Stimulated activated naive CD8-positive, alpha-beta T cell treated with anti-CD3 and anti-CD28 coated beads, Interleukin-15, Interleukin-2, amounts not matched to agents 100 U/mL and 50 U/mL, for 24 hours (primary cell): ENCODE data around the gene LRRC8C.

ENCODE experiments used
- ATAC-seq: fragments of 150-1000 bp; cut with Tn5 transposase; one replicate; pipeline ENCODE4 v1.10.0; 2021
- DNase-seq: peaks from one replicate; pipeline ENCODE4 v3.0.0; 2021

LRRC8C gene

DNA sequence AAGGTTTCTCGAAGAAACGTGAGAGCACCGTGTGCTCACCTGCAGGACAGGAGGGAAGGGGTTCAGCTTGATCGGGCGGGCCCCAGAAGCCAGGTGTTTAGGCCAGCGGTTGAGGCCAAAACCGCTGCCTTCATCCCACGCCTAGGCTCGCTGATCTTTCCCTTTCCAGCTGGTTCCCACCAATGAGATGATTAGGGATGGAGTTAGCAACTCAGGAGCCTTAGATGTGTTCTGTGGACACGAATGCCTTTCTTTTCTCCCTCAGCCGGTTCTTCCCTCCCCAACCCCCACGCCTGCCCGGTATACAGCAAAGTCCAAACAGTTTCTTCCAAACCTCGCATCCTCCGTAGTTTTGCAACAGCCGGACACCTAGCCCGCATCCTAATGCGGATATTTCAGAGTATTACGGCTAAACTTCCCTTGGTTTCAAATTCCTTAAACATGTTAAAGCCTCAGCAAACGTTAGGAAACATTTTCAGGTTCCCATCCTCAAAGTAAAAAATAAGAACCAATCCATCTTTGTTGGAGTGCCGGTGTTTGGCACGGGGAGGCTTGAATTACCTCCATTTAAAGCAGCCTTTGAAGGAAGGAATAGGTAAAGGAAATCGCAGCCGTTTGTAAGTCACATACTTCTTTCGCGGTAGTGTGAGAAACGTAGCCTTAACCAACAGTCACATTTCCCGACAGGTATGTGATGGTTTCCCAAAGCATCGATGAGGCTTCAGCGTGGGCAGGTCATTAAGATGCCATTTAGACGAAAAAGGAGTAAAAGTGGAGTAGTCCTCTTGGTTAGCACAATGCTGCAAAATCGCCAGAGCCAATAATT lies 1.1 kb downstream of the LRRC8C start:
- DNase-seq = peak; percentile 44
- no peak for ATAC-seq

- no peak for DNase-seq
These were observed 3.2 kb downstream of the LRRC8C start for GRCh38 chr1:89635825-89636815.

GRCh38 chr1:89637496-89637895 lies 4.6 kb downstream of the LRRC8C start:
- ATAC-seq (no peak), DNase-seq (no peak)

More at GRCh38 chr1:89635825-89636815, 3.2 kb downstream of the LRRC8C start:
- peak; percentile 25 for ATAC-seq

- ATAC-seq (no peak), DNase-seq (no peak)
These were observed 7.5 kb downstream of the LRRC8C start for GRCh38 chr1:89640440-89640839.

DNA sequence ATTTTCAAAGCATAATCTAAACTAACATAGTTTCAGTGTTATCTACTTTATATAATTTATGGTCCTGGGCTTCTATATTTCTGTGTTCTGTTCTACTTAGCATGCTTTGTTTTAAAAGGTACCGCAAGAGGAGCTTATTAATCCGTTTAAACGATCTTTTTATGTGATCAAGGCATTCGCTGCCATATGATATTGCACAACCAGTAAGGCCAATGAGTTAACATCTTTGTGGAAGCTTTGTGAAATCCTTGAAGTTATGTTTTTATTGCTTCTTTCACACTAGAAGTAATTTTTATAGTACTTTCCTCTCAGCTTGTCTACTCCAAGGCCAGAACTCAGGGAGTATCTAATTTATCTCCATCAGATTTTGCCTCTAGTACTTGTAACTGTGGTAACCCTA lies 8.9 kb downstream of the LRRC8C start:
- no peak for DNase-seq
- no peak for ATAC-seq

DNA sequence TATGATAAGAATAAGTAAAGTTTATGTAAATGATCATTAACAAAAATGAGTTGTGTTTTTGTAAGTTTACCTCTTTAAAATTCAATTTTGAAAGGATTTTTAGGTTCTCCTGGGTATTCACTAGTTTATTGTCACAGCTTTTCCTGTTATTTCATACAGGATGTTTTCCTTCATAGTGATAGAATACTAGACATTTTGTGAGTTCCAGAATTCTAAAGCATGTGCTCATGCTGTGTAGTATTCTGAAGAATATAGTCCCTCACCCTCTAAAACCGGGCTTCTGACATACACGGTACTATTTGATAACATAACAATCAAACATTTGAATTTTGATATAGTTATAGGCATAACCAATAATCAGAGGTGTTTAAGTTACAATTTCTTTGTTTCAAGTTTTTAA lies 10.7 kb downstream of the LRRC8C start:
- no peak for ATAC-seq
- DNase-seq = no peak

- DNase-seq (no peak), ATAC-seq (peak; percentile 52)
These were observed 11.3 kb downstream of the LRRC8C start for GRCh38 chr1:89644119-89644814.

GRCh38 chr1:89646259-89646658 lies 13.3 kb downstream of the LRRC8C start:
- DNase-seq (no peak), ATAC-seq (no peak)

DNA sequence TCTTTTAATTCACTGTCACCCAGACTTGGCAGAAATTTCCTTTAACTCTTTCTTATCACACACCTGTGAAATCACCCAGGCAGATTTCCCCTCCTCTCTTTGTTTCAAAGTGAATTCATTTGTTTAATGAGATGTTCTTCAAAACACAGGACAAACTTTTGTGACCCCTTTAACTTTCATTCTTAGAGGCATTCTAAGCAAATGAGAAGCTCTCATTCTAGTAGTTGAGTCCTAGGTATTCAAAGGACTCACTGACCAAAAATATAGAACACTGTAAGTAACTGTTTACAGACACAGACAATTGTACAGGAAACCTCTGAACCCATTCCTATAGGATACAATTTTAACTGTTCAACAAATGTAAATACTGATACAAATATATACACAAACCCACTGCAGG lies 16.9 kb downstream of the LRRC8C start:
- DNase-seq (no peak), ATAC-seq (no peak)

GRCh38 chr1:89652373-89652772 lies 19.5 kb downstream of the LRRC8C start:
- ATAC-seq = peak; percentile 68
- no peak for DNase-seq

GRCh38 chr1:89657886-89658285 lies 25.0 kb downstream of the LRRC8C start:
- no peak for DNase-seq

DNA sequence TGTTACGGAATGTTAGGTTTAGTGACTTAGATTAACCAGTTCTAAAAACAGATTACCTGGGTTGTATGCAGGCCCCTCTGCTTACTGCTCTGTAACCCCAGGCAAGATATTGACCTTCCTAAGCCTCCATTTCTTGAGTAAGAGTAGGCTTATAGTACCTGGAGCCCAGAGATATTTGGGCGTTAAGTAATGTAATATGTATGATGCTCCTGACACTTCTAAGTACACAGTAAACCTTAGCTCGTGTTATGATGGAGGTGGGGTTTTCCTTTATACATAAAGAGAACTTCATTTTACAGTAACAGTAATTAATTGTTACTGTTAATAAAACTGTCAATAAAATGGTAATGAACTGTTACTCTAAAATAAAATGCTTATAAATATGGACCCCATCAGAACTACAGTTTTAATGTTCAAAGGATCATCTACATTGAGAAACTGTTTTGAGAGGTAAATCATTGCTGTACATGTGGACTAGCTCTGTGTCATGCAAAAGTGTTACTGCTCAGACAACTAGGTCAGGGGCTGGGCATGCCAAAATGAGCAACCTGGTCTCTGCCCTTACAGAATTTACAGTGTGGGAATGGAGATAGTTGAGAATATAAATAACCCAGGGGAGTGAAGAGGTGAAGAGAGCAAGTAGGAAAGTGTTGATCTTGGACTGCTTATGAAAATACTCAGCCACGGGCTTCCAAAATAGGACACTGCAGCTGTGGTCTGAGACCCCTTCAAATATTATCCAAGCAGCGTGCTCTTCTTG lies 26.6 kb downstream of the LRRC8C start:
- no peak for DNase-seq
- ATAC-seq = peak; percentile 51

More at GRCh38 chr1:89657886-89658285, 25.0 kb downstream of the LRRC8C start:
- peak; percentile 83 for ATAC-seq

- no peak for DNase-seq
- no peak for ATAC-seq
These were observed 27.5 kb downstream of the LRRC8C start for GRCh38 chr1:89660224-89661061.

GRCh38 chr1:89665941-89666340 lies 33.0 kb downstream of the LRRC8C start:
- DNase-seq (no peak), ATAC-seq (no peak)

- DNase-seq (no peak), ATAC-seq (peak; percentile 42)
These were observed 33.7 kb downstream of the LRRC8C start for GRCh38 chr1:89666640-89667039.

GRCh38 chr1:89667691-89668090 lies 34.8 kb downstream of the LRRC8C start:
- DNase-seq (no peak), ATAC-seq (no peak)

DNA sequence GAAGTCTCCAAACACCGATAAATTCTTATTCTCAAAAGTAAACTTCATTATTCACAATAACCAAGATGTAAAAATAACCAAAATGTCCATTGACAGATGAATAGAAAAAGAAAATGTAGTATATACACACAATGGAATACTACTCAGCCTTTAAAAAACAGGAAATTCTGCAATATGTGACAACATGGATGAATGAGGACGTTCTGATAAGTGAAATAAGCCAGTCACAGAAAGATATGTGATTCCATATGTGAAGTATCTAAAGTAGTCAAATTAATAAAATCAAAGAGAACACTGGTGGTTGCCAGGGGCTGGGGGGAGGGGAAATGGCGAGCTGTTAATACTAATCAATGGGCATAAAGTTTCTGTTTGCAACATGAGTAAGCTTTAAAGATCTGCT lies 36.0 kb downstream of the LRRC8C start:
- ATAC-seq (no peak), DNase-seq (no peak)

DNA sequence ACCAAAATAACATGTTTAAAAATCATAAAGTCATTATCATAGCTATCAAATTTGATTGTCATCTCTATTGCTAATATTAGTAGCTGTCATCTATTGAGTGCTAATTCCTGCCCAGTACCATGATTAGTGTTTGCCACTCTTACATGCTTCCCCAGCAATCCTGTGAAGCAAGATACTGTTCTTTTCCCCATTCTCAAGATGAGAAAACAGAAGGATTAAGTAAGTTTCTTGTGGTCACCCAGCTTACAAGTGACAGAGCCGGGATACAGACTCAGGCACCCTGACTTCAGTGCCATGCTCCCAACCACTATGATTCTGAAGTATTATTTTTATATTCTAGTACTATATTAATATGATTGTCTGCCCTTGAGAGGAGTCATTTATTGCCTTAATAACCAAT lies 36.5 kb downstream of the LRRC8C start:
- no peak for ATAC-seq
- no peak for DNase-seq

- no peak for DNase-seq
These were observed 37.2 kb downstream of the LRRC8C start for GRCh38 chr1:89670163-89670562.

DNA sequence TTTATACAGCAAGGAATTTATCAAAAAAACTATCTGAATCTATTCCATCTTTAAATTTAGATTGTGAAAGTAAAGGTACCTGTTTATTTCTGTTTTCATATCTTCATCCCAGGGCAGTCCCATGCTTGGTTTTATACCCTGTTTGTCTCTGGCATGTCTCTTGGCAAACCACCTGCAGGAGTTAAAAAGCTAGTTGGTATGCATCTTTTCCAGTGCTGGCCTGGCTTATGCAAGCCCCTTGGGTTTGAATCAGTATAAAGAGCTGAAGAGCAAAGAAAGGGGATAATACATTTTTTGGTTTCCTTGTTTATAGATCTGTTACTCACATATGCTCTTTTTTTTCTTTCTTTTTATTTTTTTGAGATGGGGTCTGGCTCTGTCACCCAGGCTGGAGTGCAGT lies 37.8 kb downstream of the LRRC8C start:
- no peak for DNase-seq
- ATAC-seq = no peak

More at GRCh38 chr1:89670163-89670562, 37.2 kb downstream of the LRRC8C start:
- ATAC-seq = peak; percentile 76
